Neural cell (in vitro differentiated cells): Measurements from ENCODE around the gene SLC35E3.

Source experiments
- CTCF ChIP-seq: fragments of 450-650 bp; IDR thresholded peaks from 2 replicates; pipeline ENCODE4 v1.5.1; 2014; ENCODE audit warnings: antibody characterized with exemption, mild to moderate bottlenecking, moderate library complexity; ENCODE audit not compliant: poor library complexity, severe bottlenecking
- EP300 ChIP-seq: fragments of 450-650 bp; conservative IDR thresholded peaks from 2 replicates; pipeline ENCODE4 v1.6.1; 2014; ENCODE audit warnings: antibody characterized with exemption, mild to moderate bottlenecking, moderate library complexity; ENCODE audit not compliant: poor library complexity, severe bottlenecking
- EZH2 ChIP-seq: fragments of 200-600, 300-800 bp; shearing (Covaris generic), sonication (generic); IDR thresholded peaks from 2 replicates; pipeline ENCODE4 v1.6.1; 2014; ENCODE audit warnings: antibody characterized with exemption, low read length, borderline replicate concordance, mild to moderate bottlenecking; ENCODE audit not compliant: insufficient read depth, poor library complexity, severe bottlenecking
- POLR2AphosphoS5 ChIP-seq: IDR thresholded peaks from 2 replicates; pipeline ENCODE4 v1.6.1; 2012
- SMC3 ChIP-seq: fragments of 450-650 bp; conservative IDR thresholded peaks from 2 replicates; pipeline ENCODE4 v1.6.1; 2014; ENCODE audit warnings: antibody characterized with exemption, mild to moderate bottlenecking, moderate library complexity; ENCODE audit not compliant: poor library complexity
- TAF1 ChIP-seq: IDR thresholded peaks from 2 replicates; pipeline ENCODE4 v1.6.1; 2012; ENCODE audit warnings: low read depth
- TF ChIP-seq, protein P1 (sequence below): IDR thresholded peaks from 2 replicates; pipeline ENCODE4 v1.6.1; 2012; ENCODE audit warnings: borderline replicate concordance

DNA sequence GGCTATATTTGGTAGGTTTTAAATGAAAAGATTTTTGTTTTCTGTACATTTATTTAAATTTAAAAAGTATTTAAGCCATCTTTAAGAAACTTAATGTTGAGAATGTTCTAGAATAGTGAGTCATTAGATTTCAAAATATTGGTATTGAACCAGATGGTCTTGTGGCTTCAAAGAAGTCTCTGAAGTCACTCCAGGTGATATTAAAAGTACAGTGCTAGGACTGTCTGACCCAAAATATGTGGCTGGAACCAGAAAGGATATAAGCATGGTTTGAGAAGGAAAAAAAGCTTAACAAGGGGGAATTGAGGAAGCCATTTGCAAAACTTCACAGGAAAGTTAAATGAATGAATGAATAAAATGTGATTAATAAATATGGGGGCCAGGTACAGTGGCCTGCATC is 33.3 kb downstream of the SLC35E3 start:
- no peak for TF ChIP-seq CTCF
- TF ChIP-seq SMC3, result no peak
- no peak for TF ChIP-seq POLR2AphosphoS5
- no peak for TF ChIP-seq EP300
- TF ChIP-seq EZH2, result no peak
- no peak for TF ChIP-seq TAF1
- TF ChIP-seq, protein P1, sequence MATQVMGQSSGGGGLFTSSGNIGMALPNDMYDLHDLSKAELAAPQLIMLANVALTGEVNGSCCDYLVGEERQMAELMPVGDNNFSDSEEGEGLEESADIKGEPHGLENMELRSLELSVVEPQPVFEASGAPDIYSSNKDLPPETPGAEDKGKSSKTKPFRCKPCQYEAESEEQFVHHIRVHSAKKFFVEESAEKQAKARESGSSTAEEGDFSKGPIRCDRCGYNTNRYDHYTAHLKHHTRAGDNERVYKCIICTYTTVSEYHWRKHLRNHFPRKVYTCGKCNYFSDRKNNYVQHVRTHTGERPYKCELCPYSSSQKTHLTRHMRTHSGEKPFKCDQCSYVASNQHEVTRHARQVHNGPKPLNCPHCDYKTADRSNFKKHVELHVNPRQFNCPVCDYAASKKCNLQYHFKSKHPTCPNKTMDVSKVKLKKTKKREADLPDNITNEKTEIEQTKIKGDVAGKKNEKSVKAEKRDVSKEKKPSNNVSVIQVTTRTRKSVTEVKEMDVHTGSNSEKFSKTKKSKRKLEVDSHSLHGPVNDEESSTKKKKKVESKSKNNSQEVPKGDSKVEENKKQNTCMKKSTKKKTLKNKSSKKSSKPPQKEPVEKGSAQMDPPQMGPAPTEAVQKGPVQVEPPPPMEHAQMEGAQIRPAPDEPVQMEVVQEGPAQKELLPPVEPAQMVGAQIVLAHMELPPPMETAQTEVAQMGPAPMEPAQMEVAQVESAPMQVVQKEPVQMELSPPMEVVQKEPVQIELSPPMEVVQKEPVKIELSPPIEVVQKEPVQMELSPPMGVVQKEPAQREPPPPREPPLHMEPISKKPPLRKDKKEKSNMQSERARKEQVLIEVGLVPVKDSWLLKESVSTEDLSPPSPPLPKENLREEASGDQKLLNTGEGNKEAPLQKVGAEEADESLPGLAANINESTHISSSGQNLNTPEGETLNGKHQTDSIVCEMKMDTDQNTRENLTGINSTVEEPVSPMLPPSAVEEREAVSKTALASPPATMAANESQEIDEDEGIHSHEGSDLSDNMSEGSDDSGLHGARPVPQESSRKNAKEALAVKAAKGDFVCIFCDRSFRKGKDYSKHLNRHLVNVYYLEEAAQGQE, result no peak
